HG03439 (cell line): Measurements from ENCODE around the gene NLGN2.
"Not testable (repeated sequence)": the region's sequence is repeated elsewhere in the genome, so short reads cannot be mapped to it uniquely, and the experiment has no call there.

ENCODE experiments used
- ATAC-seq: cut with Tn5 transposase; IDR thresholded peaks from one replicate; pipeline ENCODE4 v1.9.1; 2021; ENCODE audit warnings: mild to moderate bottlenecking, moderate library complexity; ENCODE audit not compliant: unreplicated experiment

The NLGN2 gene

GRCh38 chr17:7407485-7408251 lies at the start of gene NLGN2:
NLGN2 (plus strand) TSS chr17:7407845; CDS start chr17:7408256, 411 bp downstream.
- no peak for ATAC-seq

- ATAC-seq, result no peak
These were observed 45.7 kb upstream of the NLGN2 start for GRCh38 chr17:7361906-7362305.

- ATAC-seq, result no peak
These were observed 44.3 kb upstream of the NLGN2 start for GRCh38 chr17:7363311-7363710.

GRCh38 chr17:7365963-7366362 lies 41.7 kb upstream of the NLGN2 start:
- not testable (repeated sequence) for ATAC-seq

GRCh38 chr17:7367083-7367482 lies 40.6 kb upstream of the NLGN2 start:
- ATAC-seq, result no peak

- ATAC-seq, result no peak
These were observed 39.6 kb upstream of the NLGN2 start for GRCh38 chr17:7367918-7368598.

- not testable (repeated sequence) for ATAC-seq
These were observed 39.0 kb upstream of the NLGN2 start for GRCh38 chr17:7368599-7368994.

GRCh38 chr17:7369825-7370224 lies 37.8 kb upstream of the NLGN2 start:
- no peak for ATAC-seq

GRCh38 chr17:7370853-7371252 lies 36.8 kb upstream of the NLGN2 start:
- no peak for ATAC-seq

- ATAC-seq, result no peak
These were observed 33.3 kb upstream of the NLGN2 start for GRCh38 chr17:7374353-7374752.

- ATAC-seq, result no peak
These were observed 28.5 kb upstream of the NLGN2 start for GRCh38 chr17:7379134-7379533.

GRCh38 chr17:7380321-7380720 lies 27.3 kb upstream of the NLGN2 start:
- no peak for ATAC-seq

- ATAC-seq, result no peak
These were observed 26.6 kb upstream of the NLGN2 start, which contains the start of gene TNK1 for GRCh38 chr17:7380855-7381683. TNK1 (plus strand) TSS chr17:7381089; CDS start chr17:7382927, 1,838 bp downstream.

GRCh38 chr17:7382901-7383300 lies 24.7 kb upstream of the NLGN2 start:
- ATAC-seq, result no peak

- no peak for ATAC-seq
These were observed 24.3 kb upstream of the NLGN2 start for GRCh38 chr17:7383371-7383741.

- no peak for ATAC-seq
These were observed 23.7 kb upstream of the NLGN2 start for GRCh38 chr17:7383742-7384488.

- ATAC-seq, result no peak
These were observed 23.1 kb upstream of the NLGN2 start for GRCh38 chr17:7384489-7385081.

GRCh38 chr17:7388856-7389255 lies 18.8 kb upstream of the NLGN2 start:
- ATAC-seq, result no peak

- ATAC-seq, result no peak
These were observed 17.4 kb upstream of the NLGN2 start for GRCh38 chr17:7389924-7390910.
